HepG2 (cell line): ENCODE data around the gene UEVLD. TPM values are rescaled to one million over a fixed set of nuclear protein-coding genes. Genes with fewer than 3 reads are reported as not detected.

ENCODE experiments used
- FOXA3 ChIP-seq: IDR thresholded peaks from 2 replicates; pipeline ENCODE4 v1.6.1; 2016; ENCODE audit warnings: missing genetic modification reagents, missing compliant biosample characterization
- FOXJ3 ChIP-seq: sonication (generic); formaldehyde crosslinking; IDR thresholded peaks from 2 replicates; pipeline ENCODE4 v1.4.0; 2020; ENCODE audit warnings: missing genetic modification reagents, mild to moderate bottlenecking, borderline replicate concordance
- FOXP4 ChIP-seq: sonication (generic); formaldehyde crosslinking; IDR thresholded peaks from 2 replicates; pipeline ENCODE4 v1.4.0; 2020; ENCODE audit warnings: missing genetic modification reagents
- JUNB ChIP-seq: sonication (generic); formaldehyde crosslinking; IDR thresholded peaks from 2 replicates; pipeline ENCODE4 v1.8.0; 2022; ENCODE audit warnings: missing genetic modification reagents, mild to moderate bottlenecking, borderline replicate concordance
- KDM6A ChIP-seq: IDR thresholded peaks from 2 replicates; pipeline ENCODE4 v1.6.1; 2016; ENCODE audit warnings: low read depth
- MED1 ChIP-seq: sonication (generic); formaldehyde crosslinking; IDR thresholded peaks from 2 replicates; pipeline ENCODE4 v1.4.0; 2020; ENCODE audit warnings: missing genetic modification reagents
- NCOR1 ChIP-seq: fragments of 200-600 bp; sonication (generic); IDR thresholded peaks from 2 replicates; pipeline ENCODE4 v1.7.0; 2017; ENCODE audit warnings: antibody characterized with exemption, low read length, borderline replicate concordance
- RARA ChIP-seq: IDR thresholded peaks from 2 replicates; pipeline ENCODE4 v1.6.1; 2016; ENCODE audit warnings: missing genetic modification reagents, missing compliant biosample characterization
- RELA ChIP-seq: sonication (generic); formaldehyde crosslinking; IDR thresholded peaks from 2 replicates; pipeline ENCODE4 v1.4.0; 2020; ENCODE audit warnings: missing genetic modification reagents
- SP5 ChIP-seq: IDR thresholded peaks from 2 replicates; pipeline ENCODE4 v1.6.1; 2016; ENCODE audit warnings: low read depth, borderline replicate concordance
- SSRP1 ChIP-seq: IDR thresholded peaks from 2 replicates; pipeline ENCODE4 v1.6.1; 2016; ENCODE audit warnings: control low read depth
- TRAFD1 ChIP-seq: sonication (generic); formaldehyde crosslinking; IDR thresholded peaks from 2 replicates; pipeline ENCODE4 v1.5.1; 2020; ENCODE audit warnings: missing genetic modification reagents, mild to moderate bottlenecking, borderline replicate concordance
- ZBTB38 ChIP-seq: sonication (generic); formaldehyde crosslinking; IDR thresholded peaks from 2 replicates; pipeline ENCODE4 v1.5.1; 2020; ENCODE audit warnings: mild to moderate bottlenecking, missing genetic modification reagents
- ZMYM2 ChIP-seq: sonication (generic); formaldehyde crosslinking; IDR thresholded peaks from 2 replicates; pipeline ENCODE4 v1.8.0; 2022; ENCODE audit warnings: mild to moderate bottlenecking, missing genetic modification reagents
- ZMYM4 ChIP-seq: sonication (generic); formaldehyde crosslinking; IDR thresholded peaks from 2 replicates; pipeline ENCODE4 v1.8.1; 2023; ENCODE audit warnings: mild to moderate bottlenecking, missing genetic modification reagents
- ZNF335 ChIP-seq: sonication (generic); formaldehyde crosslinking; IDR thresholded peaks from 2 replicates; pipeline ENCODE4 v1.4.0; 2020; ENCODE audit warnings: missing genetic modification reagents
- ZNF432 ChIP-seq: sonication (generic); formaldehyde crosslinking; IDR thresholded peaks from 2 replicates; pipeline ENCODE4 v1.5.0; 2020; ENCODE audit warnings: missing genetic modification reagents, mild to moderate bottlenecking, borderline replicate concordance
- ZNF616 ChIP-seq: sonication (generic); formaldehyde crosslinking; IDR thresholded peaks from 2 replicates; pipeline ENCODE4 v1.5.0; 2020; ENCODE audit warnings: low read depth, mild to moderate bottlenecking, missing genetic modification reagents
- ZNF710 ChIP-seq: sonication (generic); formaldehyde crosslinking; IDR thresholded peaks from 2 replicates; pipeline ENCODE4 v1.5.0; 2020; ENCODE audit warnings: mild to moderate bottlenecking, missing genetic modification reagents, borderline replicate concordance
- ZNF781 ChIP-seq: sonication (generic); formaldehyde crosslinking; IDR thresholded peaks from 2 replicates; pipeline ENCODE4 v1.5.1; 2020; ENCODE audit warnings: borderline replicate concordance, mild to moderate bottlenecking, missing genetic modification reagents; ENCODE audit errors: not compliant biosample characterization
- ZNF878 ChIP-seq: sonication (generic); formaldehyde crosslinking; IDR thresholded peaks from 2 replicates; pipeline ENCODE4 v1.8.1; 2023; ENCODE audit warnings: mild to moderate bottlenecking, missing genetic modification reagents, moderate library complexity
- polyA plus RNA-seq, 8 experiments: library from polyadenylated mRNA; depleted of rRNA in 3 of 8; stranded (reverse) in 7 of 8; unstranded in 1 of 8; fragments of >200 nt; fragmentation: Illumina TruSeq in 4 of 8; extraction: Trizol in 4 of 8; gene quantifications; 2 replicates each; pipeline versions ENCODE4 v1.2.1 to v1.2.3, GENCODE V29; 2011 to 2016; ENCODE audit warnings: low read depth in 4 of 8, missing spikeins in 1 of 8, mixed read lengths in 1 of 8; ENCODE audit not compliant: insufficient read depth in 1 of 8
- total RNA-seq, 5 experiments: library from RNA; depleted of rRNA; stranded (reverse); fragments of >200 nt; fragmentation: Illumina TruSeq; extraction: Trizol; gene quantifications; 2 replicates each; pipeline ENCODE4 v1.2.3, GENCODE V29; 2016; ENCODE audit warnings: low read depth in 1 of 5
- TF ChIP-seq, protein P1 (sequence below): sonication (generic); formaldehyde crosslinking; conservative IDR thresholded peaks from 2 replicates; pipeline ENCODE4 v1.4.0; 2020; ENCODE audit warnings: missing genetic modification reagents

The UEVLD gene
- total and polyA plus RNA-seq, 2 of the 13 experiments (the other 11 are each of a cell fraction or from before 2014, with no cell fraction given) = 5.7 to 13.7 TPM

- no peak for TF ChIP-seq ZBTB38
- peak; percentile 41; the same call in 1 of the 2 replicates for TF ChIP-seq MED1
- 0 out of 2 replicates have a peak, but pooled peaks have one; percentile 20 for TF ChIP-seq FOXP4 (CRISPR knock-in tag)
- no peak for TF ChIP-seq NCOR1
- TF ChIP-seq KDM6A (CRISPR knock-in tag) = 0 out of 2 replicates have a peak, but pooled peaks have one; percentile 16
- TF ChIP-seq SSRP1 (CRISPR knock-in tag) = no peak
- TF ChIP-seq, protein P1, sequence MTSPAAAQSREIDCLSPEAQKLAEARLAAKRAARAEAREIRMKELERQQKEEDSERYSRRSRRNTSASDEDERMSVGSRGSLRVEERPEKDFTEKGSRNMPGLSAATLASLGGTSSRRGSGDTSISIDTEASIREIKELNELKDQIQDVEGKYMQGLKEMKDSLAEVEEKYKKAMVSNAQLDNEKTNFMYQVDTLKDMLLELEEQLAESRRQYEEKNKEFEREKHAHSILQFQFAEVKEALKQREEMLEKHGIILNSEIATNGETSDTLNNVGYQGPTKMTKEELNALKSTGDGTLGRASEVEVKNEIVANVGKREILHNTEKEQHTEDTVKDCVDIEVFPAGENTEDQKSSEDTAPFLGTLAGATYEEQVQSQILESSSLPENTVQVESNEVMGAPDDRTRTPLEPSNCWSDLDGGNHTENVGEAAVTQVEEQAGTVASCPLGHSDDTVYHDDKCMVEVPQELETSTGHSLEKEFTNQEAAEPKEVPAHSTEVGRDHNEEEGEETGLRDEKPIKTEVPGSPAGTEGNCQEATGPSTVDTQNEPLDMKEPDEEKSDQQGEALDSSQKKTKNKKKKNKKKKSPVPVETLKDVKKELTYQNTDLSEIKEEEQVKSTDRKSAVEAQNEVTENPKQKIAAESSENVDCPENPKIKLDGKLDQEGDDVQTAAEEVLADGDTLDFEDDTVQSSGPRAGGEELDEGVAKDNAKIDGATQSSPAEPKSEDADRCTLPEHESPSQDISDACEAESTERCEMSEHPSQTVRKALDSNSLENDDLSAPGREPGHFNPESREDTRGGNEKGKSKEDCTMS (CRISPR knock-in tag) = no peak
- TF ChIP-seq JUNB (CRISPR knock-in tag) = no peak
- TF ChIP-seq ZMYM2 (CRISPR knock-in tag) = no peak
- no peak for TF ChIP-seq ZNF335
- no peak for TF ChIP-seq ZNF432
- no peak for TF ChIP-seq ZNF781 (CRISPR knock-in tag)
- TF ChIP-seq ZMYM4 (CRISPR knock-in tag) = no peak
- TF ChIP-seq TRAFD1 (CRISPR knock-in tag) = no peak
- TF ChIP-seq RELA (CRISPR knock-in tag) = no peak
- TF ChIP-seq FOXJ3 (CRISPR knock-in tag) = no peak; the same call in 1 of the 2 replicates
- TF ChIP-seq FOXA3 (CRISPR knock-in tag) = 0 out of 2 replicates have a peak, but pooled peaks have one; percentile 30
- TF ChIP-seq ZNF878 (CRISPR knock-in tag) = no peak
- no peak for TF ChIP-seq ZNF710
- no peak for TF ChIP-seq SP5 (CRISPR knock-in tag)
- TF ChIP-seq RARA = peak; percentile 85
- TF ChIP-seq ZNF616 = no peak
Observed at GRCh38 chr11:18524248-18524647, 64.3 kb downstream of the UEVLD start (continued).
